B cell (primary cell): ENCODE data around the gene RTBDN.

Experiments used
- EZH2 ChIP-seq: IDR thresholded peaks from 2 replicates; pipeline ENCODE4 v1.6.1; 2012; ENCODE audit warnings: borderline replicate concordance, low read depth, mild to moderate bottlenecking, moderate library complexity, low read length; ENCODE audit not compliant: insufficient read depth, poor library complexity, severe bottlenecking
- TF ChIP-seq, protein P1 (sequence below): fragments of 200-600 bp; IDR thresholded peaks from one replicate; pipeline ENCODE4 v1.8.0; 2022; ENCODE audit warnings: antibody characterized with exemption, mild to moderate bottlenecking

DNA sequence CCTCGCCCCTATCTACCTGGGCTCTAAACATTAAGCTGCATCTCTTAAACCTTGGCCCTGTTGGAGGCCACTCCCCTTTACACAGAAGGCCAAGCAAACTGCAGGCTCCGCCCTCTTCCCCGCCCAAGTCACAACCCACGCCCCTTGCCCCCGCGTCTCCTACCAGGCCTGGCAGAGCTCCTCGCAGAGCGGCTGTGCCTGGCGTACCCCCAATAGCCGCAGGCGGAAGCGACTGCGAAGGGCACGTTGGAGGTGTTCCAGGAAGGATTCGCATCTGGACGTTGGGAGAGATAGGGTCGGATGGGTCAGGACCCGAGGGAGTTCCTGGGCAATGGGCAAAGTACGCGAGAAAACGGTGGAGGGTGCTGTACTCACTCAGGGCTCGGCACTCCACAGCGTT lies 5.9 kb downstream of the RTBDN start:
- TF ChIP-seq, protein P1, sequence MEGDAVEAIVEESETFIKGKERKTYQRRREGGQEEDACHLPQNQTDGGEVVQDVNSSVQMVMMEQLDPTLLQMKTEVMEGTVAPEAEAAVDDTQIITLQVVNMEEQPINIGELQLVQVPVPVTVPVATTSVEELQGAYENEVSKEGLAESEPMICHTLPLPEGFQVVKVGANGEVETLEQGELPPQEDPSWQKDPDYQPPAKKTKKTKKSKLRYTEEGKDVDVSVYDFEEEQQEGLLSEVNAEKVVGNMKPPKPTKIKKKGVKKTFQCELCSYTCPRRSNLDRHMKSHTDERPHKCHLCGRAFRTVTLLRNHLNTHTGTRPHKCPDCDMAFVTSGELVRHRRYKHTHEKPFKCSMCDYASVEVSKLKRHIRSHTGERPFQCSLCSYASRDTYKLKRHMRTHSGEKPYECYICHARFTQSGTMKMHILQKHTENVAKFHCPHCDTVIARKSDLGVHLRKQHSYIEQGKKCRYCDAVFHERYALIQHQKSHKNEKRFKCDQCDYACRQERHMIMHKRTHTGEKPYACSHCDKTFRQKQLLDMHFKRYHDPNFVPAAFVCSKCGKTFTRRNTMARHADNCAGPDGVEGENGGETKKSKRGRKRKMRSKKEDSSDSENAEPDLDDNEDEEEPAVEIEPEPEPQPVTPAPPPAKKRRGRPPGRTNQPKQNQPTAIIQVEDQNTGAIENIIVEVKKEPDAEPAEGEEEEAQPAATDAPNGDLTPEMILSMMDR, result no peak
- no peak for TF ChIP-seq EZH2
